ENCODE measurements around the gene TMEM203. TPM values are rescaled to one million over a fixed set of nuclear protein-coding genes. Genes with fewer than 3 reads are reported as not detected.

Gene TMEM203
- total and polyA plus RNA-seq, 2 of the 13 experiments (the other 11 are each of a cell fraction or from before 2014, with no cell fraction given): 23.4 to 36.7 TPM

- TF ChIP-seq ZNF350 (CRISPR knock-in tag; IDR thresholded peaks at IDR 0.05; ENCODE audit: borderline replicate concordance, low read depth) (no peak), CCAR2 (optimal IDR thresholded peaks at IDR 0.05; ENCODE audit: low read depth, low read length) (no peak), PLSCR1 (CRISPR knock-in tag; IDR thresholded peaks at IDR 0.05; ENCODE audit: borderline replicate concordance) (no peak)
These were observed 21.0 kb upstream of the TMEM203 start (continued) for GRCh38 chr9:137226338-137227053.

GRCh38 chr9:137225699-137226331 is 20.4 kb upstream of the TMEM203 start:
- H3K79me2 ChIP-seq (ENCODE audit: insufficient read depth, low read length): no peaks in the 10 kb centered on the region
- WGBS (ENCODE audit: low lambda C conversion rate): 70% methylated on average over 11 of the region's 21 CpGs
- no peak for FAIRE-seq
- intact Hi-C loops (cut with micrococcal nuclease; ENCODE audit: unreplicated experiment): loop anchor here (2.0 kb wide), 2 partner anchors 37 to 105 kb away; partner anchors contain the start of genes ANAPC2 and SSNA1
- peak overlapping the region; percentile 31; the same call in 1 of the 2 replicates for H3K9ac ChIP-seq (ENCODE audit: insufficient read depth, low read depth, low read length)
- H3K9me3 ChIP-seq (ENCODE audit: low read length): no peaks in the 10 kb centered on the region
- H3K36me3 ChIP-seq (replicated peaks in 1 of 2; ENCODE audit: control insufficient read depth in 1 of 2, insufficient read depth in 2 of 2, low read length in 2 of 2): no peaks in the 10 kb centered on the region
- no peak for ATAC-seq
- H3K4me3 ChIP-seq (replicated peaks in 1 of 3; ENCODE audit: insufficient read depth in 1 of 3, low read depth in 2 of 3, low read length in 3 of 3): peak overlapping the region in 2 of 3 experiments; percentile 18 to 53; a peak in 4 of 6 replicates
- H3K4me2 ChIP-seq (ENCODE audit: low read depth, low read length): peak overlapping the region; percentile 66
- H2AFZ ChIP-seq (ENCODE audit: low read length): no peak overlapping the region
- no peak overlapping the region for H3K27ac ChIP-seq (ENCODE audit: extremely low read length, insufficient read depth, low read length)
- H3K27me3 ChIP-seq (ENCODE audit: control insufficient read depth in 1 of 2, insufficient read depth in 2 of 2, low read length in 2 of 2): no peaks in the 10 kb centered on the region; a peak in 1 of 5 replicates
- in situ Hi-C loops (cut with HindIII; ENCODE audit: extremely low pct_ligation_motif_present, low pct_unique_long_range_greater_than_20kb): loop anchor here (5.0 kb wide), 2 partner anchors 39 to 114 kb away; partner anchors contain the start of genes ANAPC2, DPP7 and SSNA1
- peaks cover 74% of the 10 kb centered on the region for H3K4me1 ChIP-seq (ENCODE audit: insufficient read depth, low read length)
- BruUV-seq (replicated peaks): no TSS peak
- no peak for DNase-seq (ENCODE audit: low spot score)
- ChIA-PET CTCF (ENCODE audit: low intra/inter-chr PET ratio, low total read pairs) (no interaction called here), POLR2A (interaction anchor here (0.8 to 13.4 kb wide), 7 partner anchors 9 to 95 kb away, joined by 3 to 225 read pairs (median 5); partner anchors contain the start of genes ANAPC2, NDOR1, SSNA1 and TMEM203)
- H4K20me1 ChIP-seq (ENCODE audit: insufficient read depth, low read length): no peaks in the 10 kb centered on the region
- no peak for TF ChIP-seq MAZ (IDR thresholded peaks at IDR 0.05; ENCODE audit: borderline replicate concordance, low read depth, low read length)
- 0 out of 2 replicates have a peak, but pooled peaks have one; percentile 31 for TF ChIP-seq MAZ (CRISPR knock-in tag; IDR thresholded peaks at IDR 0.05; ENCODE audit: low read depth)
- no peak for TF ChIP-seq PCBP1 (IDR thresholded peaks at IDR 0.05; ENCODE audit: borderline replicate concordance, low read depth, low read length)
- TF ChIP-seq AGO2 (optimal IDR thresholded peaks at IDR 0.05; ENCODE audit: low read depth, low read length): peak; percentile 46
- TF ChIP-seq, protein P1, sequence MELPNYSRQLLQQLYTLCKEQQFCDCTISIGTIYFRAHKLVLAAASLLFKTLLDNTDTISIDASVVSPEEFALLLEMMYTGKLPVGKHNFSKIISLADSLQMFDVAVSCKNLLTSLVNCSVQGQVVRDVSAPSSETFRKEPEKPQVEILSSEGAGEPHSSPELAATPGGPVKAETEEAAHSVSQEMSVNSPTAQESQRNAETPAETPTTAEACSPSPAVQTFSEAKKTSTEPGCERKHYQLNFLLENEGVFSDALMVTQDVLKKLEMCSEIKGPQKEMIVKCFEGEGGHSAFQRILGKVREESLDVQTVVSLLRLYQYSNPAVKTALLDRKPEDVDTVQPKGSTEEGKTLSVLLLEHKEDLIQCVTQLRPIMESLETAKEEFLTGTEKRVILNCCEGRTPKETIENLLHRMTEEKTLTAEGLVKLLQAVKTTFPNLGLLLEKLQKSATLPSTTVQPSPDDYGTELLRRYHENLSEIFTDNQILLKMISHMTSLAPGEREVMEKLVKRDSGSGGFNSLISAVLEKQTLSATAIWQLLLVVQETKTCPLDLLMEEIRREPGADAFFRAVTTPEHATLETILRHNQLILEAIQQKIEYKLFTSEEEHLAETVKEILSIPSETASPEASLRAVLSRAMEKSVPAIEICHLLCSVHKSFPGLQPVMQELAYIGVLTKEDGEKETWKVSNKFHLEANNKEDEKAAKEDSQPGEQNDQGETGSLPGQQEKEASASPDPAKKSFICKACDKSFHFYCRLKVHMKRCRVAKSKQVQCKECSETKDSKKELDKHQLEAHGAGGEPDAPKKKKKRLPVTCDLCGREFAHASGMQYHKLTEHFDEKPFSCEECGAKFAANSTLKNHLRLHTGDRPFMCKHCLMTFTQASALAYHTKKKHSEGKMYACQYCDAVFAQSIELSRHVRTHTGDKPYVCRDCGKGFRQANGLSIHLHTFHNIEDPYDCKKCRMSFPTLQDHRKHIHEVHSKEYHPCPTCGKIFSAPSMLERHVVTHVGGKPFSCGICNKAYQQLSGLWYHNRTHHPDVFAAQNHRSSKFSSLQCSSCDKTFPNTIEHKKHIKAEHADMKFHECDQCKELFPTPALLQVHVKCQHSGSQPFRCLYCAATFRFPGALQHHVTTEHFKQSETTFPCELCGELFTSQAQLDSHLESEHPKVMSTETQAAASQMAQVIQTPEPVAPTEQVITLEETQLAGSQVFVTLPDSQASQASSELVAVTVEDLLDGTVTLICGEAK (IDR thresholded peaks at IDR 0.05): no peak
- TF ChIP-seq, protein P1 (CRISPR knock-in tag; IDR thresholded peaks at IDR 0.05): 0 out of 2 replicates have a peak, but pooled peaks have one; percentile 14
